ENCODE measurements around the gene NAA25. TPM values are rescaled to one million over a fixed set of nuclear protein-coding genes. Genes with fewer than 3 reads are reported as not detected.

NAA25 gene
- total and polyA plus RNA-seq, 4 donors: 3.1 to 17.7 (median 10.8) TPM

GRCh38 chr12:111991535-111991934, 117.0 kb downstream of the NAA25 start:
- no peak overlapping the region for H3K4me3 ChIP-seq (ENCODE audit: low read depth in 1 of 3, low read length in 3 of 3)
- no peak overlapping the region for H3K9ac ChIP-seq (ENCODE audit: low read depth in 1 of 2, low read length in 2 of 2)
- H3K4me1 ChIP-seq (ENCODE audit: control insufficient read depth in 4 of 4, insufficient read depth in 4 of 4, low read length in 3 of 4): no peaks in the 10 kb centered on the region
- H3K27me3 ChIP-seq (ENCODE audit: control insufficient read depth in 4 of 4, insufficient read depth in 4 of 4, low read length in 3 of 4): no peaks in the 10 kb centered on the region
- no peak for DNase-seq (ENCODE audit: low spot score)
- WGBS: 95% methylated on average over 2 of the region's 2 CpGs
- no peak overlapping the region for H3K27ac ChIP-seq (ENCODE audit: low read depth in 1 of 2, low read length in 2 of 2)
- peaks cover 0 to 2% (median 0%) of the 10 kb centered on the region in 4 donors for H3K36me3 ChIP-seq (ENCODE audit: control insufficient read depth in 4 of 4, insufficient read depth in 3 of 4, low read depth in 1 of 4, low read length in 3 of 4)
- no peaks in the 10 kb centered on the region for H3K9me3 ChIP-seq (ENCODE audit: control insufficient read depth in 4 of 4, low read length in 3 of 4)
- no peak for TF ChIP-seq SP1 (IDR thresholded peaks at IDR 0.05)
- no peak for TF ChIP-seq TAF1 (conservative IDR thresholded peaks at IDR 0.05)
- no peak for TF ChIP-seq ATF3 (IDR thresholded peaks at IDR 0.05)
- no peak for TF ChIP-seq NR2F2 (IDR thresholded peaks at IDR 0.05)
- TF ChIP-seq ZBTB33 (IDR thresholded peaks at IDR 0.05): no peak
- TF ChIP-seq RAD21 (IDR thresholded peaks at IDR 0.05): no peak
- TF ChIP-seq GABPA (IDR thresholded peaks at IDR 0.05 in 1 of 2, conservative IDR thresholded peaks at IDR 0.05 in 1 of 2): no peak
- TF ChIP-seq HNF4G (IDR thresholded peaks at IDR 0.05): no peak
- no peak for TF ChIP-seq JUND (IDR thresholded peaks at IDR 0.05)

DNA sequence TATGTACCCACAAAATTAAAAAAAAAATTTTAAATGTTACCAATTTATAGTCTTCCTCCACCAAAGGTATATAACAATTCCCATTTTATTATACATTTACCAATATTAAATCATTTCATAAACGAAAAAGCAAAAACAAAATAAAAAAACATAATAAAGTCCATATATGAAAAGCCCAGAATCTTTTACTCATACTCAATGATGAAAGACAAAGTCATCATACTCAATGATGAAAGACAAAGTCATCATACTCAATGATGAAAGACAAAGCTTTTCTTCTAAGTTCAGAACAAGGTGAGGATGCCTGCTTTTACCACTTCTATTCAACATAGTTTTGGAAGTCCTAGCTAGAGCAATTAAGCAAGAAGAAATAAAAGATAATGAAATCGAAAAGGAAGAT, 123.8 kb downstream of the NAA25 start:
- H3K4me3 ChIP-seq (ENCODE audit: low read depth in 1 of 3, low read length in 3 of 3): no peak overlapping the region
- no peaks in the 10 kb centered on the region for H3K9me3 ChIP-seq (ENCODE audit: control insufficient read depth in 4 of 4, low read length in 3 of 4)
- 80% methylated on average over 2 of the region's 2 CpGs for WGBS
- no peak for TF ChIP-seq HNF4G (IDR thresholded peaks at IDR 0.05)
- TF ChIP-seq SP1 (IDR thresholded peaks at IDR 0.05): no peak
- TF ChIP-seq NR2F2 (IDR thresholded peaks at IDR 0.05): no peak
- no peak for TF ChIP-seq ATF3 (IDR thresholded peaks at IDR 0.05)
- TF ChIP-seq MAX (IDR thresholded peaks at IDR 0.05): no peak
- no peak for TF ChIP-seq RXRA (IDR thresholded peaks at IDR 0.05)
- no peak for TF ChIP-seq FOXA2 (IDR thresholded peaks at IDR 0.05)
- no peak for TF ChIP-seq CTCF (IDR thresholded peaks at IDR 0.05; ENCODE audit: low read depth, low read length, missing input control)
- TF ChIP-seq HNF4A (conservative IDR thresholded peaks at IDR 0.05): no peak
- TF ChIP-seq, protein P1, sequence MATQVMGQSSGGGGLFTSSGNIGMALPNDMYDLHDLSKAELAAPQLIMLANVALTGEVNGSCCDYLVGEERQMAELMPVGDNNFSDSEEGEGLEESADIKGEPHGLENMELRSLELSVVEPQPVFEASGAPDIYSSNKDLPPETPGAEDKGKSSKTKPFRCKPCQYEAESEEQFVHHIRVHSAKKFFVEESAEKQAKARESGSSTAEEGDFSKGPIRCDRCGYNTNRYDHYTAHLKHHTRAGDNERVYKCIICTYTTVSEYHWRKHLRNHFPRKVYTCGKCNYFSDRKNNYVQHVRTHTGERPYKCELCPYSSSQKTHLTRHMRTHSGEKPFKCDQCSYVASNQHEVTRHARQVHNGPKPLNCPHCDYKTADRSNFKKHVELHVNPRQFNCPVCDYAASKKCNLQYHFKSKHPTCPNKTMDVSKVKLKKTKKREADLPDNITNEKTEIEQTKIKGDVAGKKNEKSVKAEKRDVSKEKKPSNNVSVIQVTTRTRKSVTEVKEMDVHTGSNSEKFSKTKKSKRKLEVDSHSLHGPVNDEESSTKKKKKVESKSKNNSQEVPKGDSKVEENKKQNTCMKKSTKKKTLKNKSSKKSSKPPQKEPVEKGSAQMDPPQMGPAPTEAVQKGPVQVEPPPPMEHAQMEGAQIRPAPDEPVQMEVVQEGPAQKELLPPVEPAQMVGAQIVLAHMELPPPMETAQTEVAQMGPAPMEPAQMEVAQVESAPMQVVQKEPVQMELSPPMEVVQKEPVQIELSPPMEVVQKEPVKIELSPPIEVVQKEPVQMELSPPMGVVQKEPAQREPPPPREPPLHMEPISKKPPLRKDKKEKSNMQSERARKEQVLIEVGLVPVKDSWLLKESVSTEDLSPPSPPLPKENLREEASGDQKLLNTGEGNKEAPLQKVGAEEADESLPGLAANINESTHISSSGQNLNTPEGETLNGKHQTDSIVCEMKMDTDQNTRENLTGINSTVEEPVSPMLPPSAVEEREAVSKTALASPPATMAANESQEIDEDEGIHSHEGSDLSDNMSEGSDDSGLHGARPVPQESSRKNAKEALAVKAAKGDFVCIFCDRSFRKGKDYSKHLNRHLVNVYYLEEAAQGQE (IDR thresholded peaks at IDR 0.05): no peak
- TF ChIP-seq EGR1 (IDR thresholded peaks at IDR 0.05; ENCODE audit: low read depth in 2 of 2): no peak
- TF ChIP-seq JUND (IDR thresholded peaks at IDR 0.05): no peak
- no peak for TF ChIP-seq RAD21 (IDR thresholded peaks at IDR 0.05)
- TF ChIP-seq TAF1 (conservative IDR thresholded peaks at IDR 0.05): no peak
- H3K36me3 ChIP-seq (ENCODE audit: control insufficient read depth in 4 of 4, insufficient read depth in 3 of 4, low read depth in 1 of 4, low read length in 3 of 4): peaks cover 0 to 2% (median 0%) of the 10 kb centered on the region in 4 donors
- no peak for DNase-seq (ENCODE audit: low spot score)
- H3K9ac ChIP-seq (ENCODE audit: low read depth in 1 of 2, low read length in 2 of 2): no peak overlapping the region
- H3K27ac ChIP-seq (ENCODE audit: low read depth in 1 of 2, low read length in 2 of 2): no peak overlapping the region
- no peaks in the 10 kb centered on the region for H3K4me1 ChIP-seq (ENCODE audit: control insufficient read depth in 4 of 4, insufficient read depth in 4 of 4, low read length in 3 of 4)
- no peaks in the 10 kb centered on the region for H3K27me3 ChIP-seq (ENCODE audit: control insufficient read depth in 4 of 4, insufficient read depth in 4 of 4, low read length in 3 of 4)

All from liver (tissue), 9 donors.